Pons (tissue), 1 donor: ENCODE data around the gene MXD4.

ENCODE experiments used
- DNase-seq: peaks from one replicate; pipeline ENCODE4 v3.0.0-alpha.2; 2016; ENCODE audit warnings: low spot score

MXD4 gene

GRCh38 chr4:2261853-2262144, at the start of gene MXD4:
Gene MXD4 (minus strand): TSS chr4:2262109. CDS start chr4:2261980, 129 bp downstream.
- DNase-seq = no peak

GRCh38 chr4:2306773-2307410, 45.0 kb upstream of the MXD4 start:
- no peak for DNase-seq

GRCh38 chr4:2305766-2306501, 44.0 kb upstream of the MXD4 start:
- DNase-seq = no peak

- DNase-seq = no peak
These were observed 43.1 kb upstream of the MXD4 start for GRCh38 chr4:2304877-2305561.

- DNase-seq = no peak
These were observed 42.5 kb upstream of the MXD4 start for GRCh38 chr4:2304321-2304876.

- no peak for DNase-seq
These were observed 41.9 kb upstream of the MXD4 start for GRCh38 chr4:2303686-2304320.

GRCh38 chr4:2303121-2303685, 41.3 kb upstream of the MXD4 start:
- DNase-seq = no peak

GRCh38 chr4:2302387-2303119, 40.6 kb upstream of the MXD4 start:
- DNase-seq = no peak

GRCh38 chr4:2301806-2302205, 39.9 kb upstream of the MXD4 start:
- DNase-seq = no peak

GRCh38 chr4:2301225-2301642, 39.3 kb upstream of the MXD4 start:
- DNase-seq = no peak

GRCh38 chr4:2300431-2301224, 38.7 kb upstream of the MXD4 start:
- DNase-seq = no peak

GRCh38 chr4:2299794-2300193, 37.9 kb upstream of the MXD4 start:
- no peak for DNase-seq

- DNase-seq = no peak
These were observed 36.7 kb upstream of the MXD4 start for GRCh38 chr4:2298532-2298991.

- no peak for DNase-seq
These were observed 36.0 kb upstream of the MXD4 start for GRCh38 chr4:2297606-2298531.

- DNase-seq = no peak
These were observed 35.0 kb upstream of the MXD4 start for GRCh38 chr4:2296631-2297601.

GRCh38 chr4:2295900-2296442, 34.1 kb upstream of the MXD4 start:
- DNase-seq = no peak

- no peak for DNase-seq
These were observed 33.6 kb upstream of the MXD4 start for GRCh38 chr4:2295500-2295899.

GRCh38 chr4:2292646-2293108, 30.8 kb upstream of the MXD4 start:
- no peak for DNase-seq
